Natural killer cell (primary cell): Measurements from ENCODE around the gene OIT3. TPM values are rescaled to one million over a fixed set of nuclear protein-coding genes. Genes with fewer than 3 reads are reported as not detected.

ENCODE experiments used
- ATAC-seq, 3 donors: fragments of 150-1000 bp in 2 of 3; fragments of 200-7000 bp in 1 of 3; cut with Tn5 transposase; 1 replicate in 1 of 3; 2 replicates in 2 of 3; pipeline ENCODE4 v1.10.0; 2021; ENCODE audit warnings: mild to moderate bottlenecking in 2 of 3, moderate library complexity in 2 of 3
- DNase-seq, 2 donors: peaks; one replicate each; pipeline versions ENCODE4 v3.0.0 to v3.0.0-alpha.2; 2013 to 2021; ENCODE audit warnings: mixed read lengths in 1 of 2
- H3K27ac ChIP-seq: one replicate; pipeline ENCODE4 v1.5.1; 2013; ENCODE audit warnings: mild to moderate bottlenecking, low read length
- H3K27me3 ChIP-seq: one replicate; pipeline ENCODE4 v1.6.1; 2013; ENCODE audit warnings: low read length; ENCODE audit not compliant: control insufficient read depth, insufficient read depth
- H3K36me3 ChIP-seq: one replicate; pipeline ENCODE4 v1.6.1; 2013; ENCODE audit warnings: low read length; ENCODE audit not compliant: control insufficient read depth, insufficient read depth
- H3K4me1 ChIP-seq: one replicate; pipeline ENCODE4 v1.6.1; 2013; ENCODE audit warnings: low read length; ENCODE audit not compliant: control insufficient read depth, insufficient read depth
- H3K4me3 ChIP-seq: one replicate; pipeline ENCODE4 v1.5.1; 2013; ENCODE audit warnings: low read length
- H3K9me3 ChIP-seq: one replicate; pipeline ENCODE4 v1.6.1; 2013; ENCODE audit warnings: low read length; ENCODE audit not compliant: control insufficient read depth, insufficient read depth
- H3K27ac Mint-ChIP-seq, 2 donors: one replicate each; pipeline ENCODE4 v1.8.0; 2022; ENCODE audit warnings: mild to moderate bottlenecking in 2 of 2, mixed read lengths in 2 of 2, moderate library complexity in 1 of 2
- H3K27me3 Mint-ChIP-seq, 2 donors: one replicate each; pipeline ENCODE4 v1.8.0; 2022; ENCODE audit warnings: low read depth in 2 of 2, mixed read lengths in 2 of 2
- H3K36me3 Mint-ChIP-seq: one replicate; pipeline ENCODE4 v1.8.0; 2022; ENCODE audit warnings: mixed read lengths
- H3K4me1 Mint-ChIP-seq, 2 donors: one replicate each; pipeline ENCODE4 v1.8.0; 2022; ENCODE audit warnings: mixed read lengths in 2 of 2
- H3K4me3 Mint-ChIP-seq: one replicate; pipeline ENCODE4 v1.8.0; 2022; ENCODE audit warnings: mild to moderate bottlenecking, moderate library complexity, mixed read lengths
- H3K9me3 Mint-ChIP-seq, 2 donors: one replicate each; pipeline ENCODE4 v1.8.0; 2022; ENCODE audit warnings: mixed read lengths in 2 of 2
- CTCF ChIP-seq: fragments of 200-600 bp; IDR thresholded peaks from one replicate; pipeline ENCODE4 v1.8.0; 2022; ENCODE audit warnings: antibody characterized with exemption
- WGBS: methylation state at CpG from one replicate; pipeline ENCODE4 v1.1.7; 2013; ENCODE audit warnings: missing lambda C conversion rate; ENCODE audit not compliant: insufficient coverage; 5-methylcytosine and 5-hydroxymethylcytosine counted together
- intact Hi-C: fragments of 100-400 bp; cut with micrococcal nuclease; formaldehyde crosslinking; loops from one replicate; pipeline ENCODE4 v1.14.2; 2022
- total RNA-seq, 4 donors: library from RNA; stranded (reverse); fragments of 120-200 nt in 1 of 4; gene quantifications; one replicate each; pipeline versions ENCODE4 v1.2.3 to v1.2.4, GENCODE V29; 2013 to 2022

OIT3 gene
- total RNA-seq, 3 donors from 2014 or later (not counting 1 experiment from before 2014, with no cell fraction given), result not detected

- Histone ChIP-seq H3K4me3 (no peak overlapping the region), H3K4me1 (no peaks in the 10 kb centered on the region), H3K36me3 (no peaks in the 10 kb centered on the region), H3K27me3 (no peaks in the 10 kb centered on the region), H3K9me3 (no peaks in the 10 kb centered on the region), H3K27ac (no peak overlapping the region)
- Mint-ChIP-seq H3K9me3 (no peaks in the 10 kb centered on the region), H3K4me3 (no peak overlapping the region), H3K36me3 (no peaks in the 10 kb centered on the region), H3K27me3 (peaks cover 0 to 7% of the 10 kb centered on the region in 2 donors), H3K4me1 (no peaks in the 10 kb centered on the region), H3K27ac (no peak overlapping the region)
- ATAC-seq (no peak), DNase-seq (no peak)
- TF ChIP-seq CTCF, result no peak
- 87% methylated on average over 3 of the region's 3 CpGs for WGBS
- intact Hi-C loops, result no loop called here
Measured at GRCh38 chr10:72951760-72952159, 58.2 kb downstream of the OIT3 start.

- no peaks in the 10 kb centered on the region for H3K27me3 ChIP-seq
- intact Hi-C loops, result no loop called here
- no peak for TF ChIP-seq CTCF
- H3K9me3 ChIP-seq, result no peaks in the 10 kb centered on the region
- H3K36me3 Mint-ChIP-seq, result no peaks in the 10 kb centered on the region
- H3K4me3 Mint-ChIP-seq, result no peak overlapping the region
- no peaks in the 10 kb centered on the region for H3K4me1 ChIP-seq
- no peak overlapping the region for H3K27ac Mint-ChIP-seq
- WGBS, result 93% methylated on average over 6 of the region's 6 CpGs
- ATAC-seq (no peak), DNase-seq (no peak)
- H3K4me3 ChIP-seq, result no peak overlapping the region
- H3K27ac ChIP-seq, result no peak overlapping the region
- no peaks in the 10 kb centered on the region for H3K36me3 ChIP-seq
- H3K9me3 Mint-ChIP-seq, result no peaks in the 10 kb centered on the region
- H3K4me1 Mint-ChIP-seq, result no peaks in the 10 kb centered on the region
- H3K27me3 Mint-ChIP-seq, result peaks cover 2 to 7% of the 10 kb centered on the region in 2 donors
Measured at GRCh38 chr10:72952189-72952588, 58.6 kb downstream of the OIT3 start.

- Histone ChIP-seq H3K36me3 (no peaks in the 10 kb centered on the region), H3K27me3 (no peaks in the 10 kb centered on the region), H3K4me3 (no peak overlapping the region), H3K4me1 (no peaks in the 10 kb centered on the region), H3K27ac (no peak overlapping the region), H3K9me3 (no peaks in the 10 kb centered on the region)
- H3K27me3 Mint-ChIP-seq, result peaks cover 3 to 12% of the 10 kb centered on the region in 2 donors
- H3K4me3 Mint-ChIP-seq, result no peak overlapping the region
- ATAC-seq (no peak), DNase-seq (no peak)
- intact Hi-C loops, result no loop called here
- 97% methylated on average over 4 of the region's 5 CpGs for WGBS
- no peak for TF ChIP-seq CTCF
- no peaks in the 10 kb centered on the region for H3K36me3 Mint-ChIP-seq
- H3K27ac Mint-ChIP-seq, result no peak overlapping the region
- H3K4me1 Mint-ChIP-seq, result no peaks in the 10 kb centered on the region
- no peaks in the 10 kb centered on the region for H3K9me3 Mint-ChIP-seq
Measured at GRCh38 chr10:72952642-72953158, 59.2 kb downstream of the OIT3 start.

GRCh38 chr10:72953687-72954086 lies 60.1 kb downstream of the OIT3 start:
- ATAC-seq (no peak), DNase-seq (no peak)
- WGBS, result 74% methylated on average over 8 of the region's 8 CpGs
- Histone ChIP-seq H3K27ac (no peak overlapping the region), H3K36me3 (no peaks in the 10 kb centered on the region), H3K4me3 (no peak overlapping the region), H3K27me3 (no peaks in the 10 kb centered on the region), H3K4me1 (no peaks in the 10 kb centered on the region), H3K9me3 (no peaks in the 10 kb centered on the region)
- no peaks in the 10 kb centered on the region for H3K4me1 Mint-ChIP-seq
- no peak for TF ChIP-seq CTCF
- no peaks in the 10 kb centered on the region for H3K9me3 Mint-ChIP-seq
- H3K27ac Mint-ChIP-seq, result no peak overlapping the region
- peaks cover 3 to 14% of the 10 kb centered on the region in 2 donors for H3K27me3 Mint-ChIP-seq
- intact Hi-C loops, result no loop called here
- H3K36me3 Mint-ChIP-seq, result no peaks in the 10 kb centered on the region
- no peak overlapping the region for H3K4me3 Mint-ChIP-seq
